ENCODE data around the gene SPRR1B.
"Not testable (repeated sequence)": the region's sequence is repeated elsewhere in the genome, so short reads cannot be mapped to it uniquely, and the experiment has no call there.

The SPRR1B gene

GRCh38 chr1:152996633-152997400 lies 34.2 kb upstream of the SPRR1B start:
- ChIA-PET POLR2A (no interaction called here), CTCF (no interaction called here)
- H3K9me3 ChIP-seq (ENCODE audit: control extremely low read depth in 1 of 5, control insufficient read depth in 4 of 5, insufficient read depth in 2 of 5, low read depth in 1 of 5, low read length in 4 of 5), result peaks cover 0 to 4% (median 3%) of the 10 kb centered on the region in 5 experiments
- H3K4me3 ChIP-seq (ENCODE audit: control insufficient read depth in 1 of 7, extremely low read depth in 1 of 7, insufficient read depth in 4 of 7, low read depth in 2 of 7, low read length in 6 of 7), result no peak overlapping the region
- WGBS (ENCODE audit: insufficient coverage), result 44% methylated on average over 5 of the region's 5 CpGs
- H3K36me3 ChIP-seq (ENCODE audit: control insufficient read depth in 4 of 4, insufficient read depth in 4 of 4, low read length in 3 of 4), result no peaks in the 10 kb centered on the region
- H3K27ac ChIP-seq (ENCODE audit: insufficient read depth in 1 of 2, low read depth in 1 of 2, low read length in 2 of 2, poor library complexity in 1 of 2, severe bottlenecking in 2 of 2), result no peak overlapping the region
- no peak for DNase-seq
- H3K27me3 ChIP-seq (replicated peaks in 2 of 5; ENCODE audit: control insufficient read depth in 4 of 5, insufficient read depth in 5 of 5, low read length in 4 of 5), result peaks cover 0 to 6% (median 3%) of the 10 kb centered on the region in 5 experiments
- no peaks in the 10 kb centered on the region for H3K4me1 ChIP-seq (ENCODE audit: control extremely low read depth in 1 of 4, control insufficient read depth in 4 of 4, insufficient read depth in 4 of 4, low read length in 3 of 4)

- peaks cover 0 to 6% (median 3%) of the 10 kb centered on the region in 5 experiments for H3K27me3 ChIP-seq (replicated peaks in 2 of 5; ENCODE audit: control insufficient read depth in 4 of 5, insufficient read depth in 5 of 5, low read length in 4 of 5)
- WGBS (ENCODE audit: insufficient coverage), result 50% methylated on average over 7 of the region's 7 CpGs
- peaks cover 0 to 4% (median 3%) of the 10 kb centered on the region in 5 experiments for H3K9me3 ChIP-seq (ENCODE audit: control extremely low read depth in 1 of 5, control insufficient read depth in 4 of 5, insufficient read depth in 2 of 5, low read depth in 1 of 5, low read length in 4 of 5)
- no peak overlapping the region for H3K4me3 ChIP-seq (ENCODE audit: control insufficient read depth in 1 of 7, extremely low read depth in 1 of 7, insufficient read depth in 4 of 7, low read depth in 2 of 7, low read length in 6 of 7)
- ChIA-PET POLR2A (no interaction called here), CTCF (no interaction called here)
- H3K4me1 ChIP-seq (ENCODE audit: control extremely low read depth in 1 of 4, control insufficient read depth in 4 of 4, insufficient read depth in 4 of 4, low read length in 3 of 4), result no peaks in the 10 kb centered on the region
- H3K27ac ChIP-seq (ENCODE audit: insufficient read depth in 1 of 2, low read depth in 1 of 2, low read length in 2 of 2, poor library complexity in 1 of 2, severe bottlenecking in 2 of 2), result no peak overlapping the region
- DNase-seq, result no peak
- no peaks in the 10 kb centered on the region for H3K36me3 ChIP-seq (ENCODE audit: control insufficient read depth in 4 of 4, insufficient read depth in 4 of 4, low read length in 3 of 4)
Observed at GRCh38 chr1:152997901-152998300, 33.1 kb upstream of the SPRR1B start.

- no peak for DNase-seq
- peaks cover 0 to 4% (median 3%) of the 10 kb centered on the region in 5 experiments for H3K9me3 ChIP-seq (ENCODE audit: control extremely low read depth in 1 of 5, control insufficient read depth in 4 of 5, insufficient read depth in 2 of 5, low read depth in 1 of 5, low read length in 4 of 5)
- peaks cover 0 to 6% (median 3%) of the 10 kb centered on the region in 5 experiments for H3K27me3 ChIP-seq (replicated peaks in 2 of 5; ENCODE audit: control insufficient read depth in 4 of 5, insufficient read depth in 5 of 5, low read length in 4 of 5)
- no peaks in the 10 kb centered on the region for H3K36me3 ChIP-seq (ENCODE audit: control insufficient read depth in 4 of 4, insufficient read depth in 4 of 4, low read length in 3 of 4)
- no peaks in the 10 kb centered on the region for H3K4me1 ChIP-seq (ENCODE audit: control extremely low read depth in 1 of 4, control insufficient read depth in 4 of 4, insufficient read depth in 4 of 4, low read length in 3 of 4)
- CTCF ChIA-PET, result no interaction called here
- H3K4me3 ChIP-seq (ENCODE audit: control insufficient read depth in 1 of 7, extremely low read depth in 1 of 7, insufficient read depth in 4 of 7, low read depth in 2 of 7, low read length in 6 of 7), result no peak overlapping the region
- WGBS (ENCODE audit: insufficient coverage), result 96% methylated on average over 4 of the region's 4 CpGs
- POLR2A ChIA-PET, result interaction anchor here (0.6 kb wide), 1 partner anchor 14 kb away, joined by 3 read pairs; no protein-coding TSS in a partner anchor
- H3K27ac ChIP-seq (ENCODE audit: insufficient read depth in 1 of 2, low read depth in 1 of 2, low read length in 2 of 2, poor library complexity in 1 of 2, severe bottlenecking in 2 of 2), result no peak overlapping the region
Observed at GRCh38 chr1:152998476-152998875, 32.5 kb upstream of the SPRR1B start.

GRCh38 chr1:152999818-153000217 lies 31.2 kb upstream of the SPRR1B start:
- DNase-seq, result no peak
- ChIA-PET CTCF (no interaction called here), POLR2A (no interaction called here)
- Histone ChIP-seq H3K36me3 (ENCODE audit: control insufficient read depth in 4 of 4, insufficient read depth in 4 of 4, low read length in 3 of 4) (no peaks in the 10 kb centered on the region), H3K4me1 (ENCODE audit: control extremely low read depth in 1 of 4, control insufficient read depth in 4 of 4, insufficient read depth in 4 of 4, low read length in 3 of 4) (no peaks in the 10 kb centered on the region), H3K4me3 (ENCODE audit: control insufficient read depth in 1 of 7, extremely low read depth in 1 of 7, insufficient read depth in 4 of 7, low read depth in 2 of 7, low read length in 6 of 7) (no peak overlapping the region), H3K27ac (ENCODE audit: insufficient read depth in 1 of 2, low read depth in 1 of 2, low read length in 2 of 2, poor library complexity in 1 of 2, severe bottlenecking in 2 of 2) (no peak overlapping the region), H3K9me3 (ENCODE audit: control extremely low read depth in 1 of 5, control insufficient read depth in 4 of 5, insufficient read depth in 2 of 5, low read depth in 1 of 5, low read length in 4 of 5) (peaks cover 0 to 4% (median 3%) of the 10 kb centered on the region in 5 experiments), H3K27me3 (replicated peaks in 2 of 5; ENCODE audit: control insufficient read depth in 4 of 5, insufficient read depth in 5 of 5, low read length in 4 of 5) (peaks cover 0 to 6% (median 3%) of the 10 kb centered on the region in 5 experiments)
- 83% methylated on average over 2 of the region's 6 CpGs for WGBS (ENCODE audit: insufficient coverage)

- Histone ChIP-seq H3K4me1 (ENCODE audit: control extremely low read depth in 1 of 4, control insufficient read depth in 4 of 4, insufficient read depth in 4 of 4, low read length in 3 of 4) (no peaks in the 10 kb centered on the region), H3K27ac (ENCODE audit: insufficient read depth in 1 of 2, low read depth in 1 of 2, low read length in 2 of 2, poor library complexity in 1 of 2, severe bottlenecking in 2 of 2) (no peak overlapping the region), H3K36me3 (ENCODE audit: control insufficient read depth in 4 of 4, insufficient read depth in 4 of 4, low read length in 3 of 4) (no peaks in the 10 kb centered on the region), H3K27me3 (replicated peaks in 2 of 5; ENCODE audit: control insufficient read depth in 4 of 5, insufficient read depth in 5 of 5, low read length in 4 of 5) (peaks cover 0 to 6% (median 3%) of the 10 kb centered on the region in 5 experiments), H3K9me3 (ENCODE audit: control extremely low read depth in 1 of 5, control insufficient read depth in 4 of 5, insufficient read depth in 2 of 5, low read depth in 1 of 5, low read length in 4 of 5) (peaks cover 0 to 2% (median 0%) of the 10 kb centered on the region in 5 experiments), H3K4me3 (ENCODE audit: control insufficient read depth in 1 of 7, extremely low read depth in 1 of 7, insufficient read depth in 4 of 7, low read depth in 2 of 7, low read length in 6 of 7) (no peak overlapping the region)
- ChIA-PET CTCF (interaction anchor here (0.7 kb wide), 1 partner anchor 8 kb away, joined by 3 read pairs; no protein-coding TSS in a partner anchor), POLR2A (no interaction called here)
- DNase-seq, result no peak
- no CpG with 5 or more reads among the region's 1 CpG for WGBS (ENCODE audit: insufficient coverage)
Observed at GRCh38 chr1:153000294-153000693, 30.7 kb upstream of the SPRR1B start.

- POLR2A ChIA-PET, result no interaction called here
- H3K27me3 ChIP-seq (replicated peaks in 2 of 5; ENCODE audit: control insufficient read depth in 4 of 5, insufficient read depth in 5 of 5, low read length in 4 of 5), result peaks cover 0 to 6% (median 3%) of the 10 kb centered on the region in 5 experiments
- H3K4me3 ChIP-seq (ENCODE audit: control insufficient read depth in 1 of 7, extremely low read depth in 1 of 7, insufficient read depth in 4 of 7, low read depth in 2 of 7, low read length in 6 of 7), result no peak within 1 kb of the TSS
- no peak within 1 kb of the TSS for H3K27ac ChIP-seq (ENCODE audit: insufficient read depth in 1 of 2, low read depth in 1 of 2, low read length in 2 of 2, poor library complexity in 1 of 2, severe bottlenecking in 2 of 2)
- WGBS (ENCODE audit: insufficient coverage), result 100% methylated on average over 2 of the region's 2 CpGs
- no peak for DNase-seq
- H3K36me3 ChIP-seq (ENCODE audit: control insufficient read depth in 4 of 4, insufficient read depth in 4 of 4, low read length in 3 of 4), result no peaks in the 10 kb centered on the region
- no peaks in the 10 kb centered on the region for H3K9me3 ChIP-seq (ENCODE audit: control extremely low read depth in 1 of 5, control insufficient read depth in 4 of 5, insufficient read depth in 2 of 5, low read depth in 1 of 5, low read length in 4 of 5)
- no peaks in the 10 kb centered on the region for H3K4me1 ChIP-seq (ENCODE audit: control extremely low read depth in 1 of 4, control insufficient read depth in 4 of 4, insufficient read depth in 4 of 4, low read length in 3 of 4)
- CTCF ChIA-PET, result interaction anchor here (0.7 kb wide), 1 partner anchor 10 kb away, joined by 3 read pairs; no protein-coding TSS in a partner anchor
Observed at GRCh38 chr1:153001382-153001781, 29.6 kb upstream of the SPRR1B start, which contains the start of gene SPRR3. Gene SPRR3 (plus strand): TSS chr1:153001749. CDS start chr1:153003021, 1,272 bp downstream.

GRCh38 chr1:153011235-153011758 lies 19.7 kb upstream of the SPRR1B start:
- 87% methylated on average over 7 of the region's 8 CpGs for WGBS (ENCODE audit: insufficient coverage)
- DNase-seq; H3K27me3 ChIP-seq (replicated peaks in 2 of 5; ENCODE audit: control insufficient read depth in 4 of 5, insufficient read depth in 5 of 5, low read length in 4 of 5); H3K36me3 ChIP-seq (ENCODE audit: control insufficient read depth in 4 of 4, insufficient read depth in 4 of 4, low read length in 3 of 4); H3K4me3 ChIP-seq (ENCODE audit: control insufficient read depth in 1 of 7, extremely low read depth in 1 of 7, insufficient read depth in 4 of 7, low read depth in 2 of 7, low read length in 6 of 7); CTCF ChIA-PET; H3K9me3 ChIP-seq (ENCODE audit: control extremely low read depth in 1 of 5, control insufficient read depth in 4 of 5, insufficient read depth in 2 of 5, low read depth in 1 of 5, low read length in 4 of 5); POLR2A ChIA-PET; H3K4me1 ChIP-seq (ENCODE audit: control extremely low read depth in 1 of 4, control insufficient read depth in 4 of 4, insufficient read depth in 4 of 4, low read length in 3 of 4); H3K27ac ChIP-seq (ENCODE audit: insufficient read depth in 1 of 2, low read depth in 1 of 2, low read length in 2 of 2, poor library complexity in 1 of 2, severe bottlenecking in 2 of 2): not testable (repeated sequence)
